Measurements from ENCODE around the gene SETBP1. TPM values are rescaled to one million over a fixed set of nuclear protein-coding genes. Genes with fewer than 3 reads are reported as not detected.

The SETBP1 gene
- total and polyA plus RNA-seq, 2 of the 13 experiments (the other 11 are each of a cell fraction or from before 2014, with no cell fraction given), result 0.18 to 0.65 TPM

- no peaks in the 10 kb centered on the region for H3K79me2 ChIP-seq (ENCODE audit: insufficient read depth, low read length)
- H3K27me3 ChIP-seq (ENCODE audit: control insufficient read depth in 1 of 2, insufficient read depth in 2 of 2, low read length in 2 of 2), result no peaks in the 10 kb centered on the region
- no peak overlapping the region for H3K4me2 ChIP-seq (ENCODE audit: low read depth, low read length)
- TF ChIP-seq KLF15 (CRISPR knock-in tag; IDR thresholded peaks at IDR 0.05; ENCODE audit: borderline replicate concordance) (no peak), MED8 (CRISPR knock-in tag; IDR thresholded peaks at IDR 0.05; ENCODE audit: insufficient replicate concordance) (no peak), ZNF230 (CRISPR knock-in tag; IDR thresholded peaks at IDR 0.05) (no peak), BCLAF1 (IDR thresholded peaks at IDR 0.05) (no peak), ZNF468 (CRISPR knock-in tag; IDR thresholded peaks at IDR 0.05) (no peak), ARID2 (CRISPR knock-in tag; IDR thresholded peaks at IDR 0.05; ENCODE audit: borderline replicate concordance) (no peak), HMG20B (CRISPR knock-in tag; conservative IDR thresholded peaks at IDR 0.05) (no peak), ZNF883 (CRISPR knock-in tag; IDR thresholded peaks at IDR 0.05; ENCODE audit: not compliant biosample characterization) (no peak), ZNF317 (CRISPR knock-in tag; IDR thresholded peaks at IDR 0.05) (no peak), ZNF124 (CRISPR knock-in tag; IDR thresholded peaks at IDR 0.05) (no peak), NR2C2 (CRISPR knock-in tag; IDR thresholded peaks at IDR 0.05; ENCODE audit: borderline replicate concordance) (no peak), SIX4 (CRISPR knock-in tag; IDR thresholded peaks at IDR 0.05) (no peak), ATF5 (CRISPR knock-in tag; IDR thresholded peaks at IDR 0.05; ENCODE audit: low read depth) (no peak), HOXD1 (CRISPR knock-in tag; IDR thresholded peaks at IDR 0.05) (no peak), ZNF766 (CRISPR knock-in tag; IDR thresholded peaks at IDR 0.05; ENCODE audit: borderline replicate concordance) (no peak), JUNB (CRISPR knock-in tag; IDR thresholded peaks at IDR 0.05; ENCODE audit: borderline replicate concordance) (no peak), ZNF687 (CRISPR knock-in tag; IDR thresholded peaks at IDR 0.05) (no peak), ZNF788 (CRISPR knock-in tag; IDR thresholded peaks at IDR 0.05; ENCODE audit: borderline replicate concordance) (no peak)
- H3K4me1 ChIP-seq (ENCODE audit: insufficient read depth, low read length), result no peaks in the 10 kb centered on the region
- no TSS peak for BruUV-seq (replicated peaks)
- ATAC-seq (no peak), DNase-seq (ENCODE audit: low spot score) (no peak), FAIRE-seq (no peak)
- no peaks in the 10 kb centered on the region for H3K9me3 ChIP-seq (ENCODE audit: low read length)
- no peak overlapping the region for H3K27ac ChIP-seq (ENCODE audit: extremely low read length, insufficient read depth, low read length)
- ChIA-PET POLR2A (no interaction called here), CTCF (ENCODE audit: low intra/inter-chr PET ratio, low total read pairs) (no interaction called here)
- H3K36me3 ChIP-seq (replicated peaks in 1 of 2; ENCODE audit: control insufficient read depth in 1 of 2, insufficient read depth in 2 of 2, low read length in 2 of 2), result no peaks in the 10 kb centered on the region
- intact Hi-C loops (cut with micrococcal nuclease; ENCODE audit: unreplicated experiment), result loop anchor here (5.0 kb wide), 1 partner anchor 768 kb away; no protein-coding TSS in a partner anchor
- H3K4me3 ChIP-seq (replicated peaks in 1 of 3; ENCODE audit: insufficient read depth in 1 of 3, low read depth in 2 of 3, low read length in 3 of 3), result no peak overlapping the region
- H2AFZ ChIP-seq (ENCODE audit: low read length), result no peak overlapping the region
- H3K9ac ChIP-seq (ENCODE audit: insufficient read depth, low read depth, low read length), result no peak overlapping the region
- in situ Hi-C loops (cut with HindIII; ENCODE audit: extremely low pct_ligation_motif_present, low pct_unique_long_range_greater_than_20kb), result no loop called here
- no peaks in the 10 kb centered on the region for H4K20me1 ChIP-seq (ENCODE audit: insufficient read depth, low read length)
These were observed 219.1 kb downstream of the SETBP1 start for GRCh38 chr18:44899832-44900231.
